Activated naive CD4-positive, alpha-beta T cell treated with anti-CD3 and anti-CD28 coated beads, Interleukin-2, amount 50 U/mL, for 72 hours (primary cell): ENCODE results near the gene ATF5. TPM values are rescaled to one million over a fixed set of nuclear protein-coding genes. Genes with fewer than 3 reads are reported as not detected.

Experiments used
- ATAC-seq, 2 donors: fragments of 150-1000 bp; cut with Tn5 transposase; 2 replicates each; pipeline ENCODE4 v1.10.0; 2021; ENCODE audit warnings: mild to moderate bottlenecking in 2 of 2, moderate library complexity in 2 of 2
- DNase-seq, 2 donors: peaks; one replicate each; pipeline ENCODE4 v3.0.0; 2021 to 2022; ENCODE audit warnings: low spot score in 2 of 2
- H3K27ac Mint-ChIP-seq, 2 donors: one replicate each; pipeline ENCODE4 v1.8.0; 2022; ENCODE audit warnings: mild to moderate bottlenecking in 2 of 2, mixed read lengths in 2 of 2
- H3K36me3 Mint-ChIP-seq, 2 donors: one replicate each; pipeline ENCODE4 v1.8.0; 2022; ENCODE audit warnings: mixed read lengths in 2 of 2
- H3K9me3 Mint-ChIP-seq, 2 donors: one replicate each; pipeline ENCODE4 v1.8.0; 2022; ENCODE audit warnings: mixed read lengths in 2 of 2
- total RNA-seq, 2 donors: library from RNA; stranded (reverse); gene quantifications; one replicate each; pipeline ENCODE4 v1.2.3, GENCODE V29; 2022

The ATF5 gene, protein sequence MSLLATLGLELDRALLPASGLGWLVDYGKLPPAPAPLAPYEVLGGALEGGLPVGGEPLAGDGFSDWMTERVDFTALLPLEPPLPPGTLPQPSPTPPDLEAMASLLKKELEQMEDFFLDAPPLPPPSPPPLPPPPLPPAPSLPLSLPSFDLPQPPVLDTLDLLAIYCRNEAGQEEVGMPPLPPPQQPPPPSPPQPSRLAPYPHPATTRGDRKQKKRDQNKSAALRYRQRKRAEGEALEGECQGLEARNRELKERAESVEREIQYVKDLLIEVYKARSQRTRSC
- total RNA-seq, result 10 to 100 TPM in 1 of 2 donors, 1 to 10 TPM in 1; 7.7 to 13.2 TPM

DNA sequence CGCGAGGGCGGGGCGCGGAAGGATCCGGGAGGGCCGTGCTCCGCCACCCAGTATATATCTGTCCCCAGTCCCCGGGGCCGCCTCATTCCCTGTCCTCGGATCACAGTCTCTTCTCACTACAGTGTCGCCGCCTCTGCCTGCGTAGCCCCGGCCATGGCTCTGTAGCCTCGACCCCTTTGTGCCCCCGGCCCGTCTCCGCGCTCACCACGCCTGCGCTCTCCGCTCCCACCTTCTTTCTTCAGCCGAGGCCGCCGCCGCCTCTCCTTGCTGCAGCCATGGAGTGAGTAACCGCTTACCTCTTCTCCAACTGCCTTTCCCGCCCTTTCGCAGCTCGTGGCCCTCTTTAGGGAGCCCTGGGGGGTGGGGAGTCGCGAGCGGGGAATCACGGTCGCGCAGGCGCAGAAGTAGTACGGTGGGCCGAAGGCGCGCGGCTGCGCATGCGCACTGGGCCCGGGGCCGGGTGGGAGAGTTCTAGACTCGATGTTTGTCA, at the start of gene ATF5, which contains the start of gene NUP62:
ATF5 (plus strand) TSS at position 85 of the 490 bp plus-strand sequence. CDS start 1,646 bp downstream, outside the sequence.
NUP62 (minus strand) TSS at position 384 of the 490 bp plus-strand sequence. CDS start 19,697 bp downstream, outside the sequence.
- ATAC-seq (peak; percentile 58 to 59), DNase-seq (peak; percentile 93 to 96)
- peak within 1 kb of the TSS; percentile 97 to 100 for H3K27ac Mint-ChIP-seq
- H3K9me3 Mint-ChIP-seq, result peaks cover 9 to 15% of the 10 kb centered on the region in 2 donors
- peaks cover 38 to 56% of the 10 kb centered on the region in 2 donors for H3K36me3 Mint-ChIP-seq

DNA sequence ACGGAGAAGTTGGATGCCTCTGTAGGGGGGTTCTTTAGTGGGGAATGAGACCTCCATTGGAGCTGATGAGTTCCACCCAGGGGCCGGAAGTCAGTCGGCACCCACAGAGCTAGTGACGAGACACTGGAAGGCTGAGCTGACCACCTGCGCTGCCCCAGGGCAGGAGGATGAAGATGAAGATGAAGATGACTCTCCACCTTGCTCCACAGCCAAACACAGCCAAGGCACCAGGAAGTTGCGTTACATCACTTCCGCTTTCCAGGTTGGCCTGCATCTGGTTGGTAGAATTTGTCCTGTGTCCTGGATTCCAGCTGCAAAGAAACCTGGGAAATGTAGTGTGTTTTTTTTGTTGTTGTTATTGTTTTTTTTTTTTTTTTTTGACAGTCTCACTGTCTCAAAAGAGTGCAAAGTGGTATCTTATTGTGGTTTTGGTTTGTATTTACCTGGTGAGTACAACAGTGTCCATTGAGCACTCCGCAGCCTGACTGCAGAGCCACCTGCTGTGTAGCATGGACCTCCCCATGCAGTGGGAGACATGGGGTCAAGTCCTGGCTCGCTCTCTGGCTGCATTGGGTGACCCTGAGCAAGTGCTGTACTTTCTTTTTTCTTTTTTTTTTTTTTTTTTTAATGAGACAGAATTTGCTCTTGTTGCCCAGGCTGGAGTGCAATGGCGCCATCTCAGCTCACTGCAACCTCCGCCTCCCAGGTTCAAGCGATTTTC, 49.6 kb upstream of the ATF5 start:
- Mint-ChIP-seq H3K9me3 (no peaks in the 10 kb centered on the region), H3K27ac (peak overlapping the region in 1 of 2 donors; percentile 40), H3K36me3 (peaks cover 0 to 27% of the 10 kb centered on the region in 2 donors)
- DNase-seq, result no peak
- ATAC-seq, result no peak

DNA sequence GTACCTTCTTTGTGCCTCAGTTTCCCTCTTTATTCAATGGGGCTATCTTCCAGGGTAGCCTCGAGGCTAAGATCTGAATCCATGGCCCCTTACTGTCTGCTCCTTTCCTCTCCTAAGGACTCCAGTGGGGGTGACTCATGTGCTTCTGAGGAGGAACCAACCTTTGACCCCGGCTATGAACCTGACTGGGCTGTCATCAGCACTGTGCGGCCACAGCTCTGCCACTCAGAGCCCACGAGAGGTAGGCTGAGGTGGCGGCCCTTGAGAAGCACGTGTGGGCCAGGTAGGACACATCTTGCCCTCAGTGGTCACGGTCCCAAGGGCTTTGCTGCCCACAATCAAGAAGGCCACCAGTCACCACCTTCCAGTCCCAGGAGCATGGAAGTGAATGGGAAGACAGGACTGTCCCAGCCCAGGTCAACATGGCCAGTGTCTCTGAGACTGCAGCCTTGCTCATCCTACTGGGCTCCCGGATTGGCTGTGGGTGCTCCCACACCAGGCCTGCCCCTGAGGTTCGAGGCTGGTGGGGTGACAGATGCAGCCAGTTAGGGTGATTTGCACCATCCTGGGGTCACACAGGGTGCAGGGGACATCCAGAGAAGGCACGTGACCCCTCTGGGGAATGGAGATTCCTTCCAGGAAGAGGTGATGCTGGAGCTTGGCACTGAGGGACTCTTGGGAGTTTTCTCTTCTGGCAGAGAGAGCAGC, 48.7 kb upstream of the ATF5 start:
- ATAC-seq (no peak), DNase-seq (no peak)
- Mint-ChIP-seq H3K27ac (peak overlapping the region in 1 of 2 donors; percentile 44), H3K9me3 (no peaks in the 10 kb centered on the region), H3K36me3 (peaks cover 2 to 27% of the 10 kb centered on the region in 2 donors)

DNA sequence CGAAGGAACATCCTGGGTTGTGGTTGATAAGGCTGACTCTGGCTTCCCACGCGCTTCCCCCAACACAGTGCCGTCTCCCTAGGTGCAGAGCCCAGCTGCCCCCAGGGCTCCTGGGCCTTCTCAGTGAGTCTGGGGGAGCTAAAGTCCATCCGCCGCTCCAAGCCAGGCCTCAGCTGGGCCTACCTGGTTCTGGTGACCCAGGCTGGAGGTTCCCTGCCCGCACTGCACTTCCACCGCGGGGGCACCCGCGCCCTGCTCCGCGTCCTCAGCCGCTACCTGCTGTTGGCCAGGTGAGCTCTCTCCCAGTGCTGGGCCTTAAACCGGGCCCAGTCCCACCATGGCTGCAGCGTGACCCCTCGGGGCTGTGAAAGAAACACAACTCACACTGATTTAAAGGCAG, 47.8 kb upstream of the ATF5 start:
- ATAC-seq (no peak), DNase-seq (no peak)
- Mint-ChIP-seq H3K9me3 (no peaks in the 10 kb centered on the region), H3K36me3 (peaks cover 5 to 27% of the 10 kb centered on the region in 2 donors), H3K27ac (no peak overlapping the region)

DNA sequence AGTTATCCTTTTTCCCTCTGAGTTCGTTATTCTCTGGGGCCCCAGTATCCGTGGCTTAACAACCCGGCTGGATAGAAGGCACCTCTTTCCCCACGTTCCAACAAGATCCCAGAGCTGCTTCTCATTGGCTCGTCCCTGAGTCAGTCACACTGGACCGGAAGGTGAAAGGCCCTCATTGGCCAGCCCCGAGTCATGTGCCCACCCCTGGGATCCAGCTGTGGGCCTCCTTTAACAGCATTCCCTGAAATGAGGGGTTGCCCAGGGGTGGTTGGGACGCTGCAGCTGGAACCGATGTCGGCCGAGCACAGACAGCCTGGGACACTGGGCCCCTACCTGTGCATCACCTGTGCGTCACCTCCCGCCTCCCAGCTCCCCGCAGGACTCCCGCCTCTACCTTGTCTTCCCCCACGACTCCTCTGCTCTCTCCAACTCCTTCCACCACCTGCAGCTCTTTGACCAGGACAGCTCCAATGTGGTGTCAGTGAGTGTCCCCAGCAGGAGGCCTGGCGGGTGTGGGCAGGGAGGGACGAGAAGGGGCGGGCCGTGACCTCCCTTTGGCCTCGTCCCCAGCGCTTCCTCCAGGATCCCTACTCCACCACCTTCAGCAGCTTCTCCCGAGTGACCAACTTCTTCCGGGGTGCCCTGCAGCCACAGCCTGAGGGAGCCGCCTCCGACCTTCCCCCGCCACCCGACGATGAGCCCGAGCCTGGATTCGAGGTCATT, 47.2 kb upstream of the ATF5 start:
- Mint-ChIP-seq H3K36me3 (peaks cover 5 to 27% of the 10 kb centered on the region in 2 donors), H3K9me3 (no peaks in the 10 kb centered on the region), H3K27ac (no peak overlapping the region)
- ATAC-seq (no peak), DNase-seq (no peak)

DNA sequence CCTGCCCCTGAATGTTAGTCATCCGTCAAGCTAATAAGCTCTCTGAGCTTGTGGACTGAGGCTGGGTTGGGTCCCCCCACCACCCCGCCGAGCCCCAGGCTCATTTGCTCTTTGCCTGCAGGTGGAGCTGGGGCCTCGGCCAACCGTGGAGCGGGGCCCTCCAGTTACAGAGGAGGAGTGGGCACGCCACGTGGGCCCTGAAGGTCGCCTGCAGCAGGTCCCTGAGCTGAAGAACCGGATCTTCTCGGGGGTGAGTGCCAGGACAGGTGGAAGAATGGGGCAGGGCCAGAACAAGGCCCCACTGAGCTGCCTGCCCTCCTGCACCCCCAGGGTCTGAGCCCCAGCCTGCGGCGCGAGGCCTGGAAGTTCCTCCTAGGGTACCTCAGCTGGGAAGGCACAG, 46.4 kb upstream of the ATF5 start:
- ATAC-seq, result no peak
- no peak for DNase-seq
- Mint-ChIP-seq H3K36me3 (peaks cover 5 to 27% of the 10 kb centered on the region in 2 donors), H3K9me3 (no peaks in the 10 kb centered on the region), H3K27ac (no peak overlapping the region)

DNA sequence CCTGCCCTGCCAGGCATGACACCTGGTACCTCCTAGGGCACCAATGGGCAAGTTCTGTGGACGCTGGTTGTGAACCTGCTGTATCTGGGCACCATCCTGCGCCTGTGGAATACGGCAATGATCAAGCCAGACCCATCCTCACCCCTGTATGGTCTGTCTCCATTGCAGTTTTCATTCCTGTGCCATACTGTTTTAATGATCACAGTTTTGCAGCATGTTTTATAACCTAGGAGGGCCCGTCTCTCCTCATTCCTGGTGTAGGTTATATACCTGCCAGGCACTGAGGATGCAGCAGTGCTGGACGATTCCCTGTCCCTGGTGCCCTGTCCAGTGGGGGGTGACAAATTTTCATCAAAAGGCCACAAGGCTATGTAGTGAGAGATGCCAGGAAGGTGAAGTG, 45.9 kb upstream of the ATF5 start:
- Mint-ChIP-seq H3K27ac (peak overlapping the region in 1 of 2 donors; percentile 4), H3K9me3 (no peaks in the 10 kb centered on the region), H3K36me3 (peaks cover 5 to 24% of the 10 kb centered on the region in 2 donors)
- DNase-seq, result no peak
- ATAC-seq, result no peak

DNA sequence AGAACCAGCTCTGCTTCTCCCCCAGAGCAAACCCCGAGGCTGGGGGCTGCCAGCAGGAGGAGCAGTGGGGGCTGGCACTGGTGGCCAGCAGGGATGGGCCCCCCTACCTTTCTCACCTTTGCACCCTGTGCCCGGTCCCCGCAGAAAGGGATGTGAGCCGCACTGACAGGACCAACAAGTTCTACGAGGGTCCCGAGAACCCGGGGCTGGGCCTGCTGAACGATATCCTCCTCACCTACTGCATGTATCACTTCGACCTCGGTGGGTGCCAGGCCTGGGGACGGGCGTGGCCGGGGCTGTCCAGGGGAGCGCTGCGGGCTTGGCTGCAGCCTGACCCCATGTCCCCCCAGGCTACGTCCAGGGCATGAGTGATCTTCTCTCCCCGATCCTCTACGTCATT, 44.9 kb upstream of the ATF5 start:
- H3K36me3 Mint-ChIP-seq, result peaks cover 5 to 18% of the 10 kb centered on the region in 2 donors
- no peak overlapping the region for H3K27ac Mint-ChIP-seq
- DNase-seq (no peak), ATAC-seq (no peak)
- no peaks in the 10 kb centered on the region for H3K9me3 Mint-ChIP-seq

DNA sequence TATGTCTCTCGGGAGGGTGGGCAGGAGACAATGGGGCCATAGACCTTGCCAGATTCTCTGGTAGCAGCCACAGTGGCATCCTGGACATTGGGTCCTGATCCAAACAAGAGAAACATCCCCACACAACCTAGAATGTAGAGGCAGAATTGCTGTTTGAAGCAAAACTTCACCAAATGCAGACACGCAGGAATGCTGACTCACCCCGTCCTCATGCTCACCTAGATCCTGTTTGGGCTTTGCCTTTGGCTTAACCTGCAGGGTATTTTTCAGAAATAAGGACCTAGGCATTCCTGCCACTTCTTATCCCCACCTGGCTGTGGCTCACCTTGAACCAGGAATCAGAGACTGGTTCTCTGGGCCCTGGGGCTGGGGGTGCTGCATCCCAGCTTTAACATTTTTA, 44.2 kb upstream of the ATF5 start:
- DNase-seq (no peak), ATAC-seq (no peak)
- Mint-ChIP-seq H3K36me3 (peaks cover 5 to 23% of the 10 kb centered on the region in 2 donors), H3K9me3 (no peaks in the 10 kb centered on the region), H3K27ac (no peak overlapping the region)

DNA sequence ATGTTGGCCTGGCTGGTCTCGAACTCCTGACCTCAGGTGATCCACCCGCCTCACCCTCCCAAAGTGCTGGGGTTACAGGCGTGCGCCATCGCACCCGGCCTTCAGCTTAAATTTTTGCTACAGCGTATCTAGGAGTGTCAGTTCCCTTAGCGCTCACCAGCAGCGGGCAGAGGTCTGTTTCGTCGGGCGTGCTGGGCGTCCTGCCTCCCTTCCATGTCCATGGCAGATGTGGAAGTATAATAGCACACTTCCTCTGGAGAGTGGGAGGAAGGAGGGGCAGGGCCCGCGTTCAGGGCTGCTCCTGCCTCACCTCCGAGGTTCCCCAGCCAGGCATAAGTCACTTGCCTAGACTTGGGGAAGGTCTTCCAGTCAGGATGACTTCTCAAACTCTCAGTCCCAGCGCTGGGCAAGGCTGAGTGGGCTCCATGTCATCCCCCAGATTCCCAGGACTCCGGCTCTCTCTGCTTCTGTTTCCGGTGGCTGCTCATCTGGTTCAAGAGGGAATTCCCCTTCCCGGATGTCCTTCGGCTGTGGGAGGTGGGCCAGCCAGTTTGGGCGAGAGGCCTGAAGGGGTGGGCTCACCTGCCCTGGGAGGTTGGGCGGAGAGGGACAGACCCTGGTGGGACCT, 41.9 kb upstream of the ATF5 start:
- Mint-ChIP-seq H3K9me3 (no peaks in the 10 kb centered on the region), H3K27ac (no peak overlapping the region), H3K36me3 (peaks cover 5 to 23% of the 10 kb centered on the region in 2 donors)
- DNase-seq, result no peak
- ATAC-seq, result no peak

DNA sequence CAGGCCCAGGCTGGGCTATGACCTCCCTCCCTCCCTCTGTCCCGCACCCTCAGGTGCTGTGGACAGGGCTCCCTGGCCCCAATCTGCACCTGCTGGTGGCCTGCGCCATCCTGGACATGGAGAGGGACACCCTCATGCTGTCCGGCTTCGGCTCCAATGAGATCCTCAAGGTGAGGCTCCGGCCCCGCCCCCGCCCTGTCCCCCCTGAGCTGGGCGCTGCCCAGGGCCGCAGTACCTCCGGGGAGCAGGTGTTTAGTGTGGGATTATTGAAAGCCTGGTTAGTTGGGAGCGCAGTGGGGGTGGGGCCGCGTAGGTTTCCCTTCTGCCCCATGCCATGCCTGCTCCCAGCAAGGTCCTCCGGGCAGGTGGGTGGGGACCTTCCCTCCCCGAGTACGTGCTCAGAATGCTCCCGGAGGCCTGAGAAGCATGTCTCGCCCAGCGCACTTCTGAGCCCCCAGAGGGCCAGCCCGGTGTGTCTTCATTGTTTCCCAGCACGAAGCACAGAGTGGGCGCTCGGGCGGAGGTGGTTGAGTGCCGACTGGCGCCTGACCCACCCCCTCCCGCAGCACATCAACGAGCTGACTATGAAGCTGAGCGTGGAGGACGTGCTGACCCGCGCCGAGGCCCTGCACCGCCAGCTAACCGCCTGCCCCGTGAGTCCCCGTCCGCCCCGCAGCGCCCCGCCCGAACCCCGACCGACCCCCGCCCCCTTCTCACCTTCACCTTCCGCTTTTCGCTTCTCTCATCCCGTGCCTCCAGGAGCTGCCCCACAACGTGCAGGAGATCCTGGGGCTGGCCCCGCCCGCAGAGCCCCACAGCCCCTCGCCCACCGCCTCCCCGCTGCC, 41.1 kb upstream of the ATF5 start:
- no peak for ATAC-seq
- H3K9me3 Mint-ChIP-seq, result no peaks in the 10 kb centered on the region
- no peak for DNase-seq
- H3K36me3 Mint-ChIP-seq, result peaks cover 5 to 19% of the 10 kb centered on the region in 2 donors
- no peak overlapping the region for H3K27ac Mint-ChIP-seq

DNA sequence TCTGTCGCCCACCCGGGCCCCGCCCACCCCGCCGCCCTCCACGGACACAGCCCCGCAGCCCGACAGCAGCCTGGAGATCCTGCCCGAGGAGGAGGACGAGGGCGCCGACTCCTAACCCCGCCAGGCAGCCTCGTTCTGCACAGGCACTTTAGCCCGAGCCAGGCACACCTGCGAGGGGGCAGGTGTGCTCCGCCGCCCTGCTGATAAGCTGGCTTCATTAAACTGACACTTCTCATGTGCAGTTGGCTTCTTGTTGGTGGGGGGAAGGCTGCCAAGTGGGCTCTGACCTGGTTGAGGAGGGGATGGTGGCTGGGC, 40.5 kb upstream of the ATF5 start:
- no peak for DNase-seq
- Mint-ChIP-seq H3K9me3 (no peaks in the 10 kb centered on the region), H3K36me3 (peaks cover 5 to 14% of the 10 kb centered on the region in 2 donors), H3K27ac (no peak overlapping the region)
- ATAC-seq, result no peak

DNA sequence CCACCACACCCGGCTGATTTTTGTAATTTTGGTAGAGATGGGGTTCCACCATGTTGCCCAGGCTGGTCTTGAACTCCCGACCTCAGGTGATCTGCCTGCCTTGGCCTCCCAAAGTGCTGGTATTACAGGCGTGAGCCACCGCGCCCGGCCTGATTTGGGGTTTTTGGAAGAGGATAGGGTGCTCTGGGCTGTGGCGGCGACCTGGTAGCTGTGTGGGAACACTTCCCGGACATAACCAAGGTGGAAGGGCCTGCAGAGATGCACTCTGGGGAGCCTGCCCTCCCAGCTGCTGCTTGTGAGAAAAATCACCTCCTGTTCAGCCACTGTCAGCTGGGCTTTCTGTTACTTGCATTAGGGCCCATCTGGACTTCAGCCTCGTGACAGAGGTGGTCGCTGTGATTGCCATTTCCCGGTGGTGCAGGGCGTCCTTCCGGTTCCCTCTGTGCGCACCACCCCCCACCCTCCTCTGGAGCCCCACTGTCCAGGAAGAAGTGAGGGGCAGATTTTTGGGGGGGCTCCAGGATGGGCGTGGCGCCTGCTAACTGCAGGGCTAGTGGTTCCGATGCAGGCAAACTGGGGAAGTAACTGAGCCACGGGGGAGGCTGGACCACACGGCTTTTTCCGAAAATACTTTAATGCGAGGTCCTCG, 39.8 kb upstream of the ATF5 start:
- ATAC-seq, result no peak

DNA sequence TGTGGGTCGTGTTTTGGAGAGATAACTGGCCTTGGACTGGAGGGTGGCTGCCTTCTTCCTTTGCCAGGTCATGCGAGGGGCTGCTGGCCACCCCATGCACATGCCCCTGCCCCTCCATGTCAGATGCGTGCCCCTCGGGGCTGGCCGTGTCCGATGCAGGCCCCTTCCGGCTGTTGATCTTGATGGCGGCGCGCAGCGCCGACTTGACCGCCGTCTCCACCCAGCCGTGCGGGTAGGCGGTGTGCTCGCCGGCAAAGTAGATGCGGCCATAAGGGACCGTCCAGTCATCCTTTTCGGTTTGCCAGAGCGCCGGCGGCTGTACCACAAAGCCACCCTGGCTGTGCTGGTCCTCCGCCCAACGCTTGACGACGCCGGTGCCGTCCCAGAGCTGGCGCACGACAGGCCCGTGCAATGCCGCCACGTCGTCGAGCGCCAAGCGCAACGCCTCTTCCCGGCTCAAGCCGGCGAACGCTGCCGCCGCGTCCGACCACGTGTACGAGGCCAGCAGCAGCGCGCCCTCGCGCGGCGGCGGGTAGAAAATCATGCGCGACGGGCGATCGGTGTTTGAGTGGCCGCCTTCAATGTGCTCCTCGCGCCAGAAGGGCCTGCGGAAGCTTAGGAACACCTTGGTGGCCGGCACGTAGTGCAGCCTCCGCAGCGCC, 39.2 kb upstream of the ATF5 start:
- DNase-seq (peak; percentile 81 to 82), ATAC-seq (peak; percentile 39 to 72)
- Mint-ChIP-seq H3K9me3 (no peaks in the 10 kb centered on the region), H3K36me3 (peaks cover 5 to 12% of the 10 kb centered on the region in 2 donors), H3K27ac (peak overlapping the region in 1 of 2 donors; percentile 81)

More for the DNA sequence above, 39.8 kb upstream of the ATF5 start:
- Mint-ChIP-seq H3K9me3 (no peaks in the 10 kb centered on the region), H3K36me3 (peaks cover 5 to 12% of the 10 kb centered on the region in 2 donors), H3K27ac (peak overlapping the region in 1 of 2 donors; percentile 81)
- DNase-seq, result no peak
